ENCODE data around the gene USP48.
A peak's percentile ranks its signal among the peaks of the same experiment; 100 is the strongest.

Gene USP48

DNA sequence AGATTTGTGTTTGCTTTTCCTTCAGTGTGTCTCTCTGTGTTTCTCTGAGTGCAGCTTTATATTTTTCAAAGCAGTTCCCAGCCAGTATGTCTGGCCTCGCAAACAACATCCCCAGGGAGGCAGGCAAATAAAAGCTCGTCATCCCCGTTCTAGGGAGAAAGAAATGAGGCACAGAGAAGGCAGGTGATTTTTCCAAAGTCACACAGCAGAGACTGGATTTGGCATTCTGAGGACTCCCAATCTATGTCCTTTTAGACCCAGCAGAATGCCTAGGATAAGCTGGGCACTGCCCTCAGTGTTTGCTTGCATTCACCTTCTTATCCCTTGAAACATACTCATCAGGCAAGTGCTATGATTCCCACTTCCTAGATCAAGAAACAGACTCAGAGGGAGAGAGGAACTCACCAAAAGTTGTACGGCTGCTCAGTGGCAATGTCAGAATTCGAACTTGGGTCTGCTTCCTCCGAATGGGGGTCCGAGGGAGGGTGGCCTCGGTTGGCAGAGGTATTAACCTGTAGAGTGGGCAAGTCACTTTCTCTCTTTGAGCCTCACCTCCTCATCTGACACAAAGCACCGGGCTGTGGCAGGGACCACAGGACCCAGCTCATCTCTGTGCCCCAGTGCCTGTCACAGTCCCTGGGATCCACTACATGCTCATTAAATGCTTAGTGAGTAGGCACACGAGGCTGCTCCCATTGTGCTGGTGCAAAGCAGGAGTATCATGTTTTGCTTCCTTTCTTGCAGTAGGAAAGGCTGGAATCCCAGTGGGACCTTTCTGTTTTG lies 118.0 kb downstream of the USP48 start:
- no peak for DNase-seq

DNA sequence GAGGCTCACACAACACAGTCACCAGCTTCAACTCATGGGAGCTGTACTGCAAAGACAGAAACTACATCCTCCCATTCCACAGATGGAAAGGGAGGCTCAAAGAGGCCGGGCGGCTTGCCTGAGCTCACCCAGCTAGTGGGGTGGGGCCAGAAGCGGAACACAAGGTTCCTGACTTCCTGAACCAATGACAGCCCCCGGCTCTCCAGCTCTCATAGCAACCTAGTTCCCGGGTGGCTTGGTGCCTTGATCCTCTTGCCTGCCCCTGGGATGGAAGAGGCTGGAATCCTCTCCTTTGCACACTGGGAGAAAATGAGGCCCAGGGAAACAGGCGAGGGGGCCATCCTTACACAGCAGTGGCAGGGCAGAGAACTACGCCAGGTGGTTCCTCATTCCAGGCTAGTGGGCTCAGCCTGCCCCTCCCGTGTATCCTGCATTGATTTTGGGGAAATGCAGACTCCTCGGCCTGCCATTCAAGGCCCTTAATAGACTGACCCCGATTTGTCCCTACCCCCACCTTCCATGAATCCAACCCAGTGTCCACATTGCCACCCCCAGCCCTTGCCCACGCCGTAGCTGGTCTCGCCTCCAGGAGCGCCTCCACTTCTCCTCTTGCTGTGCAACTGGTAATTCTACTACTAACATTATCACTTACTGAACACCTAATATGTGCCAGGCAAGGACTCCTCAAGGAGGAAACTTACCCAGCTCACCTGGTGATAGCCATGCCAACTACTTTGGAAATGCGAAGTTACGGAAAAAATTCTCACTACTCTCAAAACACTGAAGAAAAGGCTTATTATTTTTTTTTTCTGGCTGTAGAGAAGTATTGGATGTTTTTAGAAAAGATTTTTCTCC lies 118.8 kb downstream of the USP48 start:
- DNase-seq = no peak

DNA sequence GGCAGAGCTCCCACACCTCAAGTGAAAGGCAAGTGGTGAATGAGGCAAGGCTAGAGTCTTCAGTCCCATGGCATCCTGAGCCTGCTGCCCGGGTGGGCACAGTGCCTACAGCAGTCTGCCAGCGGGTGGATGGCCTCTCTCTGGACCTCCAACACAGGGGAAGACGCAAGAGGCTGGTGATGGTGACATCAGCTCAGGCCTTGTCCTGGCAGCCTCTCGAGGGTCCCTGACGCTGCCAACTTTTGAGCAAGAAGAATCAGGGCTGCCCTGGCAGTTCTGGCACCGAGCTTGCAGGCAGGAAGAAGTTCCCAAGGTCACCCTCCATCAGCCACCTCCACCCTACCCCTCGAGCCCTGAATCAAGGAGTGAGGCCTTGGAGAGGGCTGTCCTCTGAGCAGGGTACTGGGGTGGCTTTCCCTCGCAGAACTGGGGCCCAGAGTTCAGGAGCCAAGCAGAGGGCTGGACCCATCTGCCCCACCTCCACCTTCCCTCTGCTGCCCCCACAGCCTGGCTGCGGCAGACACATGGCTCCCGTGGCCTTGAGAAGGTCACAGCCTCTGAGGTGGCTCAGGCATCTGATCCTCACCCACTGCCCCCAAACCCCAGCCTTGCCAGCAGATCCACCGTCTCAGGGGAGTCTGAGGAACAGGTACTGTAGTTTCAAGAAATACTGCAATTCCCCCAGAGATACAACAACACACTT lies 119.5 kb downstream of the USP48 start:
- no peak for DNase-seq

DNA sequence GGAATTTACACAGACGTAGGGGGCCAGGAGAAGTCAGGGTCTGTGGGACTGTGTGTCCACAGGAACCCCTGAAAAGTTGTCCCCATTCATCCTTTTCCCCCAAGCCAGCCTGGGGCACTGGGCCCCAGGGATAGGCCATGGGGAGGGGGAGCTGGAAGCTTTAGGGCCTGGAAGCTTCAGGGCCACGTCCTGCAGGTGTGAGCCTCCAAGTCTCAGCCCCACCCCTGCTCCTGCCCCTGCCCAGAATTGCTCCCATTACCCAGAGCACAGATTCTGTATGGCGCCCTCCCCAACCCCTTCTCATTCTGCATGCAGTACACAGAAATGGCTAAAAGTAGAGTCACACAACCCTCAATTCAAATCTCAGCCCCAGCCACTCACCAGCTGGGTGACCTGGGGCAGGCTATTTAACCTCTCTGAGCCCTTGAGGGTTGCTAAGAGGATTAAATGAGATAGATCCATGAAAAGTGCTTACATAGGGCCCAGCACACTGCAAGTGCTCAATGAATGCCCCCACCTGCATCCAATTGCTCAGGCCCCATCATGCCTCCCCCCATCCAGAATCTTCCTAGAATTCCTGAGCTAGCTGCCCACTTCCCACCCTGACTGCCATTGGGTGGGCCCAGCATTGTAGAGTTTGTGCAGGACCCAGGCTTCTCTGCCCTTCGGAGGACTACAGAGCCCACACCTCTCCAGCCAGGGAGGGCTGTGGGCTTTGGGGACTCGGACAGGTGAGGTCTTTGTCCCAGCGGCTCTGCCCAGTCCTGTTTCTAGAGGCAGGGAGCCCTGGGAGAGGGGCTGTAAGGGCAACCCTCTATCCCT lies 120.3 kb downstream of the USP48 start:
- no peak for DNase-seq

DNA sequence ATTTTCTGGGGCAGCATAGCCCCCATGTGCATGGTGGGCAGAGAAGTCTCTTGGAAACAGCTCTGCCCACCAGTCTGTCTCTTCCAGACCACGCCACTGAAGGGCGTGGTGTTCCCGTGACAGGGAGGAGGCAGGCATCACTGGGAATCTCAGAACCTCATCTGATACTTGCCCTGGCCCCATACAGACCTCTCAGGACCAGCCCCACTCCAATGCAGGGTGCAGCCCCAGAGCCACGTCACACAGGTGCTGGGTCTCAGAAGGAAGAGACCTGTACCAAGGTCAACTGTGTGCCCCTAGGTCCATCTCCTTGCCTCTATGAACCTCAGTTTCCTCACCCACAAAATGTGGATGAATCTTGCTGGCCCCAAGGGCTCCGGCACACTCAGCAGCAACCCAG lies 121.1 kb downstream of the USP48 start:
- DNase-seq = no peak

DNA sequence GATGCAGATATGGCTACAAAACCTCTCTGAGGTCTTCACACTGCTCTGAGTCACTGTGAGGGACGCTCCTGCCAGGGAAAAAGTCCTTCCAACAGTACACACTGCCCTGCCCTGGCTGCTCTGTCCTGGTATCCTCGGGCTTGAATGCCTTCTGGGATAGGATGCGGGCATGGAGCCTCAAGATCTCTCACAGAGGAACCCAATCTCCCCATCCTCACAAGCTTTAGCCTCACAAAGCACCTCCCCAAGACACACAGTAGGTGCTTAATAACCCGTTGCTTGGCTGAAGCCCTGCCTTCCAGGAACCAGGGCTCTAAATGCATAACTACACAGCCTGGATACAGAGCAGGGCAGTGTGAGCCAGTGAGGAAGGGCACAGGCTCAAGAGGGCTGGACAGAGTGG lies 123.0 kb downstream of the USP48 start:
- DNase-seq = no peak

DNA sequence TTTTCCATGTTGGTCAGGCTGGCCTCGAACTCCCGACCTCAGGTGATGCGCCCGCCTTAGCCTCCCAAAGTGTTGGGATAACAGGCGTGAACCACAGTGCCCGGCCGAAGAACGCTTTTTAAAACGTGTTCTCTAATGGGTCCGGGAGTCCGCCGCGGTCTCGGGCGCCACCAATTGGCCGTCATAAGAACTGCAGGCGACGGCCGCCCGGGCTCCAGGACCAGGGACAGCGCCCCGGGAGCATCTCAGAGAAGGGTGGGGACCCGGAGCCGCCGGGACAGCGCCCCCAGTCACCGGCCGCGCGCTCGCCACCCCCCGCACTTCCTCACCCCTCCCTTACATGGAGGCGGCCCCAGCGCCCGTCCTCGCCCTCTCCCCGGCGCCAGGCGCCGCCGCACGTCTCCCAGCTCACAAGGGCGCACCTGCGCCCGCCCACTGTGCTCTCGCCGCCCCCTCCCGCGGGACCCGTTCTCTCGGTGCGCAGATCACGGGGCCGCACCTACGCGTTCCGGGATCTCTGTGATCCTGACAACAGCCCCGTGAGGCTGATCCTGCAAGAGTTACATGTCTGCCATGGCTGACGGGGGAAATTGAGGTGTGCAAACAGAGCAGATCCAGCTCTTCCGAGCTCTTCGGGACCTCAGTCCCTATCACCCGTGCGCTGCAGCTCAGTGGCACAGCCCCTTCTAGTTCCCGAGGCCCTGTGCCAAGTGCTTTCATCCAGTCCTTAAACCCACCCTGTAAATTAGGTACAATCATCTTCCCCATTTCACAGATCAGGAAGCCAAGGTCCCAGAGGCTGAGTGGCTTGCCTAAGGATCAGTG lies 123.6 kb downstream of the USP48 start:
- DNase-seq = peak; percentile 65

DNA sequence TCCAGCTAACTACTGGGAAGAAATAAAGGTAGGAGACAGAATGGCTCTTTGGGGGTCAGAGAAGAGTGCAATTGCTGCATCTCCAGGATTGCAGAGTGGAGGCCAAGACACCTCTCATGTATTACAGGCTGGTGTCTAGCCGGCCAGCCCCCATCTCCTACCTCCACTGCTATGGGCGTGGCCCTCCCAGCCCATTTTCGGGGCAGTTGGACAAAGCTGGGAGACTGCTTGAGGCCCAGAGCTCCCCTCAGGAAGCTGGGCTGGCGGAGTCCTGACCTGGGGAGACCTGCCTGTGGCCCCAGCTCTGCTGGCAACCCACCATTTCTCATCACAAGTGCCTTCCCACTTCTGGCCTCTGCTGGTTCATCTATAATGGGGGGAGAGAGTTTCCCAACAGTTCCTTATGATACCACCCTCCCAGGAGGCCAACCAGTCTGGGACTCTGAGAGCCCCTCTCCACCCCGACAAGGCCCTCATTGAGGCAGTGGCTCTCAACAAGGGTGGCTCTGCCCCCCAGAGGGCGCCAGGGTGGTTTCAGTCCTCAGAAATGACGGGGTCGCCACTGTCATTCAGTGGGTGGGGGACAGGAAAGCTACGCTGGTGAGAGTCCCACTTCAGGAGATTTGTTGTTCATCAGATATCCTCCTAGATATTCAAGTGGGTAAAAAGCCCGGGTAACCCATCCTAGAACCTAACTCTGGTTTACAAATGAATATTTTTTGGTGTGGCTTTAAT lies 125.3 kb downstream of the USP48 start:
- DNase-seq = no peak

DNA sequence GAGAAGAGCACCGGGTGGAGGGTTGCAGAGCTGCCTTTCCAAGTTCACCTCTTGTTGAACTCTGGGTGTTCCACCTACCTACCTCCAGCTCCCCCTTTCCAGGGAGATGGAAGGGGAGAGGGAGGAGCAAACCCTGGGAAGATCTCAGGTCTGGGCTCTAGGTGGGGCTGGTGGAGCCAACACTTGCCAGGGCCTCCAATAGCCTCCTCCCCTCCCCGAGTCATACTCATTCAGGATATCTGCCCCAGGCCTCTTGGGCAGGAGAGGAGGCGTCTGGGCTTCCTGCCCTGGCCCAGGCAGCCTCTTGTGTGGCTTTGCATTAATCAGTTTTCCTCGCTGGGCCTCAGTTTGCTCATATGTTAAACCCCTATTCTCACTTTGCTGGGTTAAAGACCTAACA lies 127.2 kb downstream of the USP48 start:
- DNase-seq = no peak

DNA sequence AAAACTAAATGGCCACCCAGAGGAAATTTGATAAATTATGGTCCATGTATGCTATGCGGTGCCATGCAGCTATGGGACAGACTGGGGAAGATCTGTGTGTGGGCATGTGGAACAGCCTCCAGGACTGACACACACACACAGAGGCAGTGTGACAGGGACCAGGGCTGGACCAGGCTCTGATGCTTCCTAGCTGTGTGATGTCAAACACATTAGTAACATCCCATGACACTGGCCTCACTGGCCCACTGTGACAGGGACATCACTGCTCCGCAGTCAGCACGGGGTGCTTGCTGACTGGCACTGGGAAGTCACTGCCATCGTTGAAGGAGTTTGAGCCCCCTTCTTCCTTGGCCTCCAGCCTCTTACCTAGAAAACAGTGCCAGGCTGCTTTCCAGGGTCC lies 127.7 kb downstream of the USP48 start:
- no peak for DNase-seq

DNA sequence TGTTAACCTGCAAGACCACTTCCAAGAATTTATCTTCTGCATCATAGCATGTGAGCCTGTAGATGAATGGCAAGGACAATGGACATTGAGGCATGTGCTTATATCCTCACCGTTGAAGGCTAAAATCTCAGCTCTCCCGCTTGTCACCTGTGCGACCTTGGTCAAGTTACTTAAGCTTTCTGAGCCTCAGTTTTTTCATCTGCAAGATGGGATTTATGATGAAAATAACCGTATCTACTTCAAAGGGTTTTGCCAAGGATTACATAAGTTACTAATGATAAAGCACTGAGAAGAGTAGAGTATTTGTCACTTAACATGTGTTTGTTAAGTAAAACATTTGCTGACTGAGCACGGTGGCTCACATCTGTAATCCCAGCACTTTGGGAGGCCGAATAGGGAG lies 128.7 kb downstream of the USP48 start:
- no peak for DNase-seq

DNA sequence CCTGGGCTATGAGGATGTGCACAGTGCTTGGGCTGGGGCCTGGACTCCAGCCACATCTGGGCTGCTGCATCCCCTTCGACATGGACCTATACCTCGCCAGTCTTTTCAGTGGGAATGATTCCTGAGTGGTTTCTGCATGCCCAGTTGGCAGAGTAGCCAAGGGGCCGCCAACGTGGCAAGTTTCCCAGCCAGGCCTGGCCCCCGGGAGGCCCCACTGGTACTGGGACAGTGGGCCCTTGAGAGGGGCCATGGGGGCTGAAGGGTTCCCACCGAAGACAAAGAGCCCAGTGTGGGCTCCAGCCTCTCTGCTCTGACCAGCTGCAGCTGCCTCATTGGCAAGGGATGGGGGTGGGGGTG lies 129.2 kb downstream of the USP48 start:
- no peak for DNase-seq

DNA sequence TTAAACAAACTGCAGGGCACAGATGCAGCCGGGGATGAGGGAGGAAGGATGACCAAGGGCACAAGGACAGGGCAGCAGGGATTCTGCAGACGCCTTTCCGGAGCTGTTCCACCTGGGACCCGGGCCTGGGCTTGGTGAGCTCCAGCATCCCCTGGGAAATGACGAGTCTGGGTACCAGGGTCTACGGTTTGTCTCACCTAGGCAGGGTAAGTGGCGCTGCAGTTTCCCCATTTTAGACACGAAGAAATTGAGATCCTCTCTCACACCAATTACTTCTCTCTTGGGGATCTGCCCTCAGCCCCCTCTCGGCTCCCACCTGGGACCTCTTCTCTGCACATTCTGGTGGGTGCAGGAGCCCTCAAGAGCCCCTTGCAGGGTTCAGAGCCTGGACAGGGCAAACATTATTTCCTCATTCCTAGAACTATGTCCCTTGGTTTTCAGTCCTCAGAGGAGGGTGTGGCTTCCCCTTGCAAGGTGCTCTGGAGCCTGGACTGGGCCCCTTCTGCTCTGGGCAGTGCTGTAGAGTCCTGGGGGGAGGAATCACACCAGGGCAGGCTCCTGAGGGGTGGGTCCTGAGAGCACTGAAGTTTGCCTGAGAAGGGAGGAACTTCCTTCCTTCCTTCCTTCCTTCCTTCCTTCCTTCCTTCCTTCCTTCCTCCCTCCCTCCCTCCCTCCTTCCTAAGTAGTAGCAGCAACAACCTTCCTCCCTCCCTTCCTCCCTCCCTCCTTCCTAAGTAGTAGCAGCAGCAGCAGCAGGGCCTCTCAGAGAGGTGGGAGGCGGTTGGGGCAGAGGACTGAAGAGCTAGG lies 129.8 kb downstream of the USP48 start:
- no peak for DNase-seq

DNA sequence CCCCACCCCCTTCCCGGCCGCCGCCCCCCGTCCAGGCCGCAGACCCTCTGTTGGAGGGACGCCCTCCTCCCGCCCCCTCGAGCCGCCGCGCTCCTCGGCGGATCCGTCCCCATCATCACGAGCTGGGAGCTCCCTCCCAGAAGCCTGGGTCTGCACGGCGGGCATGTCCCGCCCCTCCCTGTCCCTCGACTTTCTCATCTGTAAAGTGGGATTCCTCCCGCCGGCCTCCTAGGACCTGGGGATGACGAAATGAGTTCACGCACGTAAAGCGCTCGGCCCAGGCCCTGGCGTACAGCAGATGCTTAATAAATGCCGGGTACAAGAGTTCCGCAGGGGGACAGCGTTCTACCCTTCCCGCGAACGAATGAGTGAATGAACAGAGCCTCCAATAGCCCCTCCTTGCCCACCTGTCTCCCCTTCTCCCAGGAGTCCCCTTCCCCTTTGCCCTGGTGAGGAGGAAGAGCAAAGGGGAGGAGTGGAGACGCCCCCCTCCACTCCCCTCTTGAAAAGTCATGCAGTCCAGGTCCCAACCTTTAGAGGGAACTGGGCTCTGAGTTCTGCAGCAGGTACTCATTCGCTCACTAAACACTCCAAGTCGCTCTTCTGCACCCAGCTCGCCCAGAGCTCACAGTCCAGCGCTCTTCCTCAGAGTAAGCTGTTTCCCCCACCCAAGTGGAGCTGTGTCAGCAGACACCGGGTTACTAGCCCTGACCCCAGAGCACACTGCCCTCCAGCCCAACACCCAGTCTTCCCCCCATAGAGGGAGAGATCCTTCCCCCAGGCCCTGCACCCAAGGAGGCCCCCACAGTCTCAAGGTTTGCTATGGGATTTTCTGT lies 130.6 kb downstream of the USP48 start:
- DNase-seq = no peak

DNA sequence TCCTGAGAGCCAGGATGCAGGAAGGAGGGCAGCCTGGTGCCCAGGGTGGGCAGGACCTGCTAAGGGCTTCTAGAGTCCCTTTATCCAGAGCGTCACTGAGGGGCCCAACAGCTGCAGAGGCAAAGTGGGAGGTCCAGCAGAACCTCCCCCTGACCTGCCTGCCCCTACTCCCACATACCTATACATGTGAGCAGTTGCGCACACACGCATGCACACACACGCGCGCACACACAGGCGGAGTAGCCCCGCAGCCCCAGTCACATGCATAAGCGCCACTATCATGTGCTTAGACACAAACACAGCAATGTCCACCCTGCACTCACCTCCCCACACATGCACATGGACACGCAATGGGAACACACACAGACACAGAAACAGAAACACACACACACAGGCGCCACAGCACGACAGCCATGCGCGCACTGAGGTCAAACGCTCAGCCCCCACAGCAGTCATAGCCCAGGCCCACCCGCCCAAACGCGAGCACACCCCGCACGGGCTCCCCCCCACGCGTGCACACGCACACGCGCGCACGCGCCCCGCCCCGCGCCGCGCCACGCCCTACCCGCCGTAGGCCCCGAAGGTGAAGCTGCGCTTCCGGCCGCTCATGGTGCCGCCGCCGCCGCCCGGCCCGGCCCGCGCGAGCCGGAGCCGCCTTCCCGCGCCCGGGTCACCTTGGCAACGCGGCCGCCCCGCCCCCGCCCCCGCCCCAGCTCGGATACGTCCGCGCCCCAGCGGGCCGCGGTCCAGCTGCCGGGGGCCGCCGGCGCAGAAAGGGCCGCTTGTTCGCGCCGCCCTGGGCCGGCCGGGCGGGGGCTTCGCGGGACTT lies 131.5 kb downstream of the USP48 start:
- DNase-seq = no peak

DNA sequence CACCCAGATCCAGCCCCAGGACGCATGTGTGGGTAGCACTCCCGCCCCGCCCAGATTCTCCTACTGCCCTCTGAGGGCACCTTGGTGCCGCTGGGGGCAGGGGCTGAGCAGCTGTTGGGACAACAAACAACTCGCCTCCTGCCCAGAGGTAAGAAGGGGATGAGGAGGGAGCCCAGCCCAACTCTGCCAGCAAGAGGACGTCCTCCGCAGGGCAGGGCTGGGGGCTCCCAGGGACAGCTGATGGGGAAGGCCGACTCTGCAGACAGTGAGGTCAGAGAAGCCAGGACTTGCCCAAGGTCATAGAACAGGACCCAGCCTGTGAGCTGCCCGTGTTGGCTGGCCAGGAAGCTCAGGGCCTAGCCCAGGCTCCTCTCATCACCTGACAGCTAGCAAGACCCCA lies 132.5 kb downstream of the USP48 start:
- DNase-seq = no peak

DNA sequence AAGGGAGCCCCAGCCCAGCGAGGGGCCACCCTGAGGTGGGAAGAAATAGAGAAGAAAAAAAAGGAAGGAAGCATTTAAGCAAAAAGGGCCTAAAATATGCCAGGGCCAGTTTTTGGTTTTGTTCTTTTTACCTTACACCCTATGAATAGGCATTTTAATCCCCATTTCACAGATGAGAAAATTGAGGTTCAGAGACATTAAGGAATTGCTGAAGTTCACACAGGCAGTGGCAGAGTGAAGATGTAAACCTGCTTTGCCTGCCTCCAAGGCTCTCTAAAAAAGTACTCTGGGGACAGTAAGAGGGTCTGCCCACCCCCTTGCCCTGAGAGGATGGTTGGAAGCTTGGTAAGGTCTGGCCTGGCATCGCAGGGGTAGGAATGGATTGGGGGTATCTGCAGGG lies 133.6 kb downstream of the USP48 start:
- DNase-seq = no peak

DNA sequence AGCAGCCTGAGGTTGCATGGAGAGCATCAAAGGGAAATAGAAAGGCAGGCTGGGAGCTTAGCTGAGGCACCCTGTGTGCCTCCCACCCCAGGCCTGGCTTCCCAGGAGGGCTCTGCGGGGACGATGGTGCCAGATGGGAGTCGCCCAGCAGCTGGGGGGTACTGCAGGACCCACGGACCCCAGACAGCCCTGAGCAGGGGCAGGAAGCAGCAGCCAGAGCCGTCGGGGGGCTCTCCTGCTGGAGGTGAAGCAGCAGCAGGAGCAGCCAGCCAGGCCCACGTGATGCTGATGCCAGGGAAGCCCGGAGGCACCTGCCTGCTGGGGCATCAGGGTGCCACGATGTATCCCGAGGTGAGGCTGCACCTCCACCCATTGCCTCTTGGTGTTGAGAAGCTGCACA lies 134.2 kb downstream of the USP48 start:
- DNase-seq = no peak

DNA sequence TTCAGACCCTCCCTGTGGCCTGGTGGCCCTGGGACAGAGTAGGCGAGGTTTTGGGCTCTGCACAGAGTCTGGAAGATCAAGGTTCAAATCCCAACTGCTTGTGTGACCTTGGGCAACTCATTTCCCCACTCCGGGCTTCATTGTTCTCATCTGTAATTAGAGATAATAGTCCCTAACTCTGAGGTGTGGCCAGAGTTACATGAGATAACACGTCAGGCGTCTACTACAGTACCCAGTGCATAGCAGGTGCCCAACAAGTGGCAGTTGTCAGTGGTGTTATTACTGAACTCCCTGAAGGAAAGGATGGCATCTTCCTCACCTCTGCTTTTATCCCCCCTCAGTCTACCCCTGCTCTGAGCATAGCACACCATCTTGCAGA lies 134.6 kb downstream of the USP48 start:
- DNase-seq = no peak
